Suprapubic skin (tissue), 3 donors: Measurements from ENCODE around the gene GAST.

Experiments
- EP300 ChIP-seq: sonication (generic); formaldehyde crosslinking; IDR thresholded peaks from one replicate; pipeline ENCODE4 v1.6.1; 2017; ENCODE audit warnings: antibody characterized with exemption
- POLR2A ChIP-seq, 2 donors: fragments of 450-650 bp; IDR thresholded peaks; one replicate each; pipeline ENCODE4 v1.6.1; 2017; ENCODE audit warnings: antibody characterized with exemption in 2 of 2, mild to moderate bottlenecking in 2 of 2, moderate library complexity in 2 of 2
- TF ChIP-seq, protein P1 (sequence below), 2 donors: fragments of 200-600 bp in 1 of 2; fragments of 450-650 bp in 1 of 2; sonication (generic) in 1 of 2; IDR thresholded peaks; one replicate each; pipeline ENCODE4 v1.5.1; 2016 to 2019; ENCODE audit warnings: antibody characterized with exemption in 2 of 2, mild to moderate bottlenecking in 1 of 2, moderate library complexity in 1 of 2

DNA sequence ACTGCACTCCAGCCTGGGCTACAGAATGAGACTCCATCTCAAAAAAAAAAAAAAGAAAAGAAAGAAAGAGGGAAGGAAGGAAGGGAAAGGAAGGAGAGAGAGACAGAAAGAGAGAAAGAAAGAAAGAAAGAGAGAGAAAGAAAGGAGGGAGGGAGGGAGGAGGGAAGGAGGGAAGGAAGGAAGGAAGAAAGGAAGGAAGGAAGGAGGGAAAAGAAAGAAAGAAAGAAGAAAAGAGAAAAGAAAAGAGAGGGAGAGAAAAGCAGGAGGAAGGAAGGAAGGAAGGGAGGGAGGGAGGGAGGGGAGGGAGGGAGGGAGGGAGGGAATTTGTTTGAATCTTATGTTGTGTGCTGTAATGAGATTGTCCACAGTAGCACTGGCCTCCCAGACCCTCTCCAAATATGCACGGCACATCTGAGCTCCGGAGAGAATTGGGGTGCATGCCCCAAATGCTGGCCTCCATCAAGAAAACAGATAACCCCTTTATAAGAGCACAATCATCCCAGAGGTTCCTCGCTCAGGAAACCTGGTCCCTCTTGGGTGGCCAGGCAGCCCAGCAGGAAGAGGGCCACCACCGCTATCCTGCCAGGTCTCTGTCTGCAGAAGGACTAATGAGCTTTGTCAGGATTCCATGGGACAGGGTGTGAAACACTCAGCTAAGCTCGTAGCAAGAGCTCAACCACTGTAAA is 32.2 kb upstream of the GAST start:
- TF ChIP-seq, protein P1, sequence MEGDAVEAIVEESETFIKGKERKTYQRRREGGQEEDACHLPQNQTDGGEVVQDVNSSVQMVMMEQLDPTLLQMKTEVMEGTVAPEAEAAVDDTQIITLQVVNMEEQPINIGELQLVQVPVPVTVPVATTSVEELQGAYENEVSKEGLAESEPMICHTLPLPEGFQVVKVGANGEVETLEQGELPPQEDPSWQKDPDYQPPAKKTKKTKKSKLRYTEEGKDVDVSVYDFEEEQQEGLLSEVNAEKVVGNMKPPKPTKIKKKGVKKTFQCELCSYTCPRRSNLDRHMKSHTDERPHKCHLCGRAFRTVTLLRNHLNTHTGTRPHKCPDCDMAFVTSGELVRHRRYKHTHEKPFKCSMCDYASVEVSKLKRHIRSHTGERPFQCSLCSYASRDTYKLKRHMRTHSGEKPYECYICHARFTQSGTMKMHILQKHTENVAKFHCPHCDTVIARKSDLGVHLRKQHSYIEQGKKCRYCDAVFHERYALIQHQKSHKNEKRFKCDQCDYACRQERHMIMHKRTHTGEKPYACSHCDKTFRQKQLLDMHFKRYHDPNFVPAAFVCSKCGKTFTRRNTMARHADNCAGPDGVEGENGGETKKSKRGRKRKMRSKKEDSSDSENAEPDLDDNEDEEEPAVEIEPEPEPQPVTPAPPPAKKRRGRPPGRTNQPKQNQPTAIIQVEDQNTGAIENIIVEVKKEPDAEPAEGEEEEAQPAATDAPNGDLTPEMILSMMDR (IDR thresholded peaks at IDR 0.05), result no peak
- TF ChIP-seq POLR2A (IDR thresholded peaks at IDR 0.05) (no peak), EP300 (no peak)
